Bronchial epithelial cell (primary cell): ENCODE measurements around the gene AHNAK2. TPM values are rescaled to one million over a fixed set of nuclear protein-coding genes. Genes with fewer than 3 reads are reported as not detected.

Experiments used
- DNase-seq: peaks from one replicate; pipeline ENCODE4 v3.0.0-alpha.2; 2010; ENCODE audit warnings: low read depth
- FAIRE-seq: peaks from 2 replicates; lab custom pipeline; 2011; peaks lifted over from hg19 to GRCh38; lab: Jason Lieb, UNC
- H3K27me3 ChIP-seq: 2 replicates; pipeline ENCODE4 v1.5.1; 2011; ENCODE audit warnings: low read length; ENCODE audit not compliant: control insufficient read depth, insufficient read depth
- H3K36me3 ChIP-seq: 2 replicates; pipeline ENCODE4 v1.5.1; 2011; ENCODE audit warnings: low read length; ENCODE audit not compliant: control insufficient read depth, insufficient read depth
- H3K4me3 ChIP-seq: 2 replicates; pipeline ENCODE4 v1.5.1; 2011; ENCODE audit warnings: mild to moderate bottlenecking, low read depth, low read length, control low read depth
- CTCF ChIP-seq: IDR thresholded peaks from 2 replicates; pipeline ENCODE4 v1.5.1; 2011; ENCODE audit warnings: mild to moderate bottlenecking, moderate library complexity, low read length, control low read depth, inconsistent platforms; ENCODE audit not compliant: insufficient read depth, severe bottlenecking
- total RNA-seq: library from RNA; depleted of rRNA; stranded (reverse); fragments of >200 nt; gene quantifications from 2 replicates; pipeline ENCODE4 v1.2.1, GENCODE V29; 2014

The AHNAK2 gene
- total RNA-seq, 1 donor from 2014 or later: 367 TPM

- no peak for TF ChIP-seq CTCF
- DNase-seq: peak; percentile 77
- FAIRE-seq: no peak
- Histone ChIP-seq H3K27me3 (no peaks in the 10 kb centered on the region), H3K36me3 (no peaks in the 10 kb centered on the region), H3K4me3 (no peak overlapping the region)
Measured at GRCh38 chr14:105023791-105024480, 45.8 kb upstream of the AHNAK2 start.

GRCh38 chr14:105023144-105023543 lies 45.0 kb upstream of the AHNAK2 start:
- no peak for DNase-seq
- no peak for TF ChIP-seq CTCF
- FAIRE-seq: no peak
- Histone ChIP-seq H3K4me3 (no peak overlapping the region), H3K36me3 (no peaks in the 10 kb centered on the region), H3K27me3 (no peaks in the 10 kb centered on the region)

GRCh38 chr14:105022276-105022670 lies 44.1 kb upstream of the AHNAK2 start:
- Histone ChIP-seq H3K27me3 (no peaks in the 10 kb centered on the region), H3K4me3 (peak overlapping the region; percentile 48), H3K36me3 (no peaks in the 10 kb centered on the region)
- DNase-seq: no peak
- TF ChIP-seq CTCF: no peak
- no peak for FAIRE-seq

- peak; percentile 18 for TF ChIP-seq CTCF
- Histone ChIP-seq H3K36me3 (no peaks in the 10 kb centered on the region), H3K27me3 (no peaks in the 10 kb centered on the region), H3K4me3 (peak overlapping the region; percentile 48)
- FAIRE-seq (no peak), DNase-seq (no peak)
Measured at GRCh38 chr14:105021656-105022275, 43.6 kb upstream of the AHNAK2 start.

GRCh38 chr14:105020815-105021655 lies 42.9 kb upstream of the AHNAK2 start, which contains the start of gene CDCA4:
TSS of gene CDCA4 (minus strand) at chr14:105021083. CDS start at chr14:105011929, 9,154 bp downstream.
- DNase-seq: peak; percentile 78
- FAIRE-seq: no peak

More at GRCh38 chr14:105020815-105021655, 42.9 kb upstream of the AHNAK2 start, which contains the start of gene CDCA4:
- H3K36me3 ChIP-seq: no peaks in the 10 kb centered on the region
- TF ChIP-seq CTCF: no peak
- H3K4me3 ChIP-seq: peak within 1 kb of the TSS; percentile 58
- no peaks in the 10 kb centered on the region for H3K27me3 ChIP-seq
